ENCODE measurements around the gene QPCTL. TPM values are rescaled to one million over a fixed set of nuclear protein-coding genes. Genes with fewer than 3 reads are reported as not detected.

QPCTL gene
- total and polyA plus RNA-seq, 2 of the 4 experiments (the other 2 are of a cell fraction), result 6.6 to 11.5 TPM

DNA sequence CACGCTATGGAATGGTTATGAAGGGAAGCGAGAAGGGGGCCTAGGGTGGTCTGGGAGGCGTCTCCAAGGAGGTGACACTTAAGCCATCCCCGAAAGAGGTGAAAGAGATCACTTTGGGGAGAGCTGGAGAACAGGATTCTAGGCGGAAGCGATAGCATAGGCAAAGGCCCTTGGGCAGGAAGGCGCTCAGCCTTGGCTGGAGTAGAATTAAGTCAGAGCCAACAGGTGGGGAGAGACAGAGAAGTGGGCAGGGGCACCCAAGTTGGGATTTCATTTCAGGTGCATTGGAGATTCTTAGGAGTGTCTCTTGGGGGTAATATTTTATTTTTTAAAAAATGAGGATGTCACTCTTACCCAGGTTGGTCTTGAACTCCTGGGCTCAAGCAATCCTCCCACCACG lies 10.3 kb upstream of the QPCTL start:
- peaks cover 6% of the 10 kb centered on the region for H3K27me3 ChIP-seq (ENCODE audit: control insufficient read depth, insufficient read depth, low read length)
- dilution Hi-C loops (cut with HindIII; ENCODE audit: low sequenced_read_pairs, unreplicated experiment), result no loop called here
- H2BK20ac ChIP-seq (ENCODE audit: low read depth, low read length), result no peak overlapping the region
- H4K5ac ChIP-seq (ENCODE audit: low read depth, low read length), result no peak overlapping the region
- H3K14ac ChIP-seq (replicated peaks; ENCODE audit: low read depth, low read length), result no peak overlapping the region
- H3K9me3 ChIP-seq (ENCODE audit: control insufficient read depth, insufficient read depth, low read length), result no peaks in the 10 kb centered on the region
- ATAC-seq (ENCODE audit: low read depth) (no peak), DNase-seq (no peak)
- H3K4me3 ChIP-seq (ENCODE audit: insufficient read depth, low read depth, low read length), result no peak overlapping the region
- H2BK120ac ChIP-seq (ENCODE audit: low read depth, low read length), result no peak overlapping the region
- no peak overlapping the region for H2AK5ac ChIP-seq (ENCODE audit: low read depth, low read length)
- H3K18ac ChIP-seq (ENCODE audit: low read depth, low read length), result no peak overlapping the region
- ChIA-PET CTCF (no interaction called here), POLR2A (ENCODE audit: unreplicated experiment) (no interaction called here)
- intact Hi-C loops (cut with micrococcal nuclease), result no loop called here
- no peaks in the 10 kb centered on the region for H3K9me1 ChIP-seq (ENCODE audit: insufficient read depth, low read length)
- WGBS, 2 experiments (ENCODE audit: extremely low coverage in 2 of 2, insufficient read length in 1 of 2), result 68% methylated on average over 7 of the region's 8 CpGs; no CpG with 5 or more reads in 1 of the 2 experiments
- H3K36me3 ChIP-seq (ENCODE audit: control insufficient read depth, insufficient read depth, low read length), result peaks cover 22% of the 10 kb centered on the region
- H2AK9ac ChIP-seq (replicated peaks; ENCODE audit: low read depth, low read length, poor library complexity), result no peak overlapping the region
- H3K4me2 ChIP-seq (ENCODE audit: low read depth, low read length), result no peak overlapping the region
- no peak overlapping the region for H3K27ac ChIP-seq (ENCODE audit: insufficient read depth, low read length)
- H3K9ac ChIP-seq (ENCODE audit: low read depth, low read length), result no peak overlapping the region
- H2BK5ac ChIP-seq (ENCODE audit: low read depth, low read length, poor library complexity, severe bottlenecking), result no peak overlapping the region
- in situ Hi-C loops (cut with MboI; ENCODE audit: low sequenced_read_pairs), result no loop called here
- H2AFZ ChIP-seq (replicated peaks; ENCODE audit: low read length, poor library complexity), result peak overlapping the region; percentile 95
- no peak overlapping the region for H4K91ac ChIP-seq (ENCODE audit: insufficient read depth, low read depth, low read length)
- no peak overlapping the region for H3K23ac ChIP-seq (ENCODE audit: low read depth, low read length)
- H3K56ac ChIP-seq (ENCODE audit: extremely low read depth, insufficient read depth, low read length), result no peak overlapping the region
- H4K8ac ChIP-seq (ENCODE audit: low read depth in 2 of 2, low read length in 2 of 2), result no peak overlapping the region
- peaks cover 0 to 4% of the 10 kb centered on the region in 2 experiments; a peak in 1 of 4 replicates for H3K79me1 ChIP-seq (ENCODE audit: low read depth in 1 of 2, low read length in 2 of 2)
- TF ChIP-seq, protein P1, sequence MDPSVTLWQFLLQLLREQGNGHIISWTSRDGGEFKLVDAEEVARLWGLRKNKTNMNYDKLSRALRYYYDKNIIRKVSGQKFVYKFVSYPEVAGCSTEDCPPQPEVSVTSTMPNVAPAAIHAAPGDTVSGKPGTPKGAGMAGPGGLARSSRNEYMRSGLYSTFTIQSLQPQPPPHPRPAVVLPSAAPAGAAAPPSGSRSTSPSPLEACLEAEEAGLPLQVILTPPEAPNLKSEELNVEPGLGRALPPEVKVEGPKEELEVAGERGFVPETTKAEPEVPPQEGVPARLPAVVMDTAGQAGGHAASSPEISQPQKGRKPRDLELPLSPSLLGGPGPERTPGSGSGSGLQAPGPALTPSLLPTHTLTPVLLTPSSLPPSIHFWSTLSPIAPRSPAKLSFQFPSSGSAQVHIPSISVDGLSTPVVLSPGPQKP (IDR thresholded peaks at IDR 0.05; ENCODE audit: borderline replicate concordance, low read depth, low read length), result no peak
- TF ChIP-seq POLR2A (IDR thresholded peaks at IDR 0.05; ENCODE audit: low read depth, low read length), result no peak
- no peak for TF ChIP-seq USF2 (IDR thresholded peaks at IDR 0.05; ENCODE audit: low read depth, low read length)
- TF ChIP-seq, protein P2, sequence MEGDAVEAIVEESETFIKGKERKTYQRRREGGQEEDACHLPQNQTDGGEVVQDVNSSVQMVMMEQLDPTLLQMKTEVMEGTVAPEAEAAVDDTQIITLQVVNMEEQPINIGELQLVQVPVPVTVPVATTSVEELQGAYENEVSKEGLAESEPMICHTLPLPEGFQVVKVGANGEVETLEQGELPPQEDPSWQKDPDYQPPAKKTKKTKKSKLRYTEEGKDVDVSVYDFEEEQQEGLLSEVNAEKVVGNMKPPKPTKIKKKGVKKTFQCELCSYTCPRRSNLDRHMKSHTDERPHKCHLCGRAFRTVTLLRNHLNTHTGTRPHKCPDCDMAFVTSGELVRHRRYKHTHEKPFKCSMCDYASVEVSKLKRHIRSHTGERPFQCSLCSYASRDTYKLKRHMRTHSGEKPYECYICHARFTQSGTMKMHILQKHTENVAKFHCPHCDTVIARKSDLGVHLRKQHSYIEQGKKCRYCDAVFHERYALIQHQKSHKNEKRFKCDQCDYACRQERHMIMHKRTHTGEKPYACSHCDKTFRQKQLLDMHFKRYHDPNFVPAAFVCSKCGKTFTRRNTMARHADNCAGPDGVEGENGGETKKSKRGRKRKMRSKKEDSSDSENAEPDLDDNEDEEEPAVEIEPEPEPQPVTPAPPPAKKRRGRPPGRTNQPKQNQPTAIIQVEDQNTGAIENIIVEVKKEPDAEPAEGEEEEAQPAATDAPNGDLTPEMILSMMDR (conservative IDR thresholded peaks at IDR 0.05; ENCODE audit: low read depth, low read length), result no peak
- no peak for TF ChIP-seq RCOR1 (IDR thresholded peaks at IDR 0.05; ENCODE audit: insufficient replicate concordance, low read length)
- no peak for TF ChIP-seq RFX5 (IDR thresholded peaks at IDR 0.05; ENCODE audit: low read depth, low read length)
- TF ChIP-seq CHD1 (IDR thresholded peaks at IDR 0.05; ENCODE audit: low read depth, low read length), result no peak
- TF ChIP-seq MAZ (IDR thresholded peaks at IDR 0.05; ENCODE audit: borderline replicate concordance, low read depth, low read length), result no peak
- no peak for TF ChIP-seq CEBPB (IDR thresholded peaks at IDR 0.05; ENCODE audit: low read depth, low read length)
- TF ChIP-seq RAD21 (IDR thresholded peaks at IDR 0.05; ENCODE audit: low read length), result no peak
- TF ChIP-seq MAFK (IDR thresholded peaks at IDR 0.05; ENCODE audit: low read depth, low read length), result no peak
- no peak for TF ChIP-seq NFE2L2 (IDR thresholded peaks at IDR 0.05; ENCODE audit: low read depth, low read length)
- TF ChIP-seq SMC3 (IDR thresholded peaks at IDR 0.05; ENCODE audit: low read depth, low read length), result no peak
- TF ChIP-seq BHLHE40 (IDR thresholded peaks at IDR 0.05; ENCODE audit: low read depth, low read length), result no peak
- H4K20me1 ChIP-seq (ENCODE audit: insufficient read depth, low read length), result no peaks in the 10 kb centered on the region
- peaks cover 6% of the 10 kb centered on the region; the same call in 1 of the 2 replicates for H3K4me1 ChIP-seq (ENCODE audit: control insufficient read depth, insufficient read depth, low read length)
- no peak overlapping the region for H2BK15ac ChIP-seq (ENCODE audit: low read depth, low read length)
- BruUV-seq (replicated peaks), result no TSS peak
- no peak overlapping the region for H3K4ac ChIP-seq (ENCODE audit: low read depth, low read length)

Data from IMR-90 (cell line).